GM12878 (cell line): ENCODE results near the gene MB. TPM values are rescaled to one million over a fixed set of nuclear protein-coding genes. Genes with fewer than 3 reads are reported as not detected.

Experiments
- ATAC-seq: fragments of 200-7000 bp; cut with Tn5 transposase; 3 replicates; pipeline ENCODE4 v1.9.1; 2020; ENCODE audit warnings: mild to moderate bottlenecking, moderate library complexity
- BruUV-seq: library from RNA; stranded (reverse); fragments of 400-500 nt; replicated peaks from 2 replicates; lab custom pipeline; 2021; lab: Mats Ljungman, UMichigan
- CTCF ChIA-PET: fragments of 300-600 bp; sonication (Branson Sonifier 250); formaldehyde crosslinking; extraction: SDS; loops from one replicate; lab custom pipeline; 2021; ENCODE audit warnings: inconsistent platforms; lab: Yijun Ruan, JAX
- POLR2A ChIA-PET: fragments of 350-600 bp; formaldehyde crosslinking; extraction: SDS; loops from one replicate; lab custom pipeline; 2021; ENCODE audit warnings: inconsistent platforms; lab: Charles Lee
- RAD21 ChIA-PET: fragments of 300-600 bp; sonication (Branson Sonifier 250); formaldehyde crosslinking; loops from one replicate; lab custom pipeline; 2023; ENCODE audit warnings: antibody characterized with exemption; ENCODE audit not compliant: unreplicated experiment; lab: Charles Lee
- SMC1A ChIA-PET: fragments of 300-600 bp; sonication (Branson Sonifier 250); formaldehyde crosslinking; loops from one replicate; lab custom pipeline; 2023; ENCODE audit not compliant: unreplicated experiment, uncharacterized antibody; lab: Charles Lee
- DNase-seq: peaks from one replicate; pipeline ENCODE4 v3.0.0-alpha.2; 2011; ENCODE audit warnings: low read depth, low spot score
- FAIRE-seq: peaks from 3 replicates; lab custom pipeline; 2011; peaks lifted over from hg19 to GRCh38; lab: Jason Lieb, UNC
- H2AFZ ChIP-seq: 2 replicates; pipeline ENCODE4 v1.6.0; 2011; ENCODE audit warnings: low read depth, low read length, control low read depth; ENCODE audit not compliant: control insufficient read depth
- H3K27ac ChIP-seq: 2 replicates; pipeline ENCODE4 v1.5.1; 2011; ENCODE audit warnings: control low read depth; ENCODE audit not compliant: control insufficient read depth, insufficient read depth
- H3K27me3 ChIP-seq, 2 experiments: replicated peaks in 1 of 2; 2 replicates each; pipeline versions ENCODE4 v1.6.0 to v1.6.1; 2011; ENCODE audit warnings: low read length in 1 of 2; ENCODE audit not compliant: control insufficient read depth in 2 of 2, insufficient read depth in 2 of 2
- H3K36me3 ChIP-seq, 2 experiments: 2 replicates each; pipeline ENCODE4 v1.5.1; 2011; ENCODE audit warnings: low read length in 1 of 2; ENCODE audit not compliant: control insufficient read depth in 2 of 2, insufficient read depth in 2 of 2
- H3K4me1 ChIP-seq: 2 replicates; pipeline ENCODE4 v1.6.1; 2011; ENCODE audit warnings: mild to moderate bottlenecking, low read length, moderate library complexity, mixed read lengths; ENCODE audit not compliant: control insufficient read depth, insufficient read depth
- H3K4me2 ChIP-seq: 2 replicates; pipeline ENCODE4 v1.6.0; 2011; ENCODE audit warnings: control low read depth; ENCODE audit not compliant: control insufficient read depth, insufficient read depth
- H3K4me3 ChIP-seq: fragments of 200-600 bp; sonication (generic); 2 replicates; pipeline ENCODE4 v1.5.1; 2016
- H3K79me2 ChIP-seq: 2 replicates; pipeline ENCODE4 v1.6.0; 2011; ENCODE audit warnings: low read length; ENCODE audit not compliant: control insufficient read depth, insufficient read depth
- H3K9ac ChIP-seq: 2 replicates; pipeline ENCODE4 v1.8.0; 2011; ENCODE audit warnings: low read length, control low read depth, mixed read lengths; ENCODE audit not compliant: control insufficient read depth, insufficient read depth
- H3K9me3 ChIP-seq: replicated peaks from 3 replicates; pipeline ENCODE4 v1.5.1; 2011; ENCODE audit warnings: mild to moderate bottlenecking, low read length; ENCODE audit not compliant: control insufficient read depth, insufficient read depth
- H4K20me1 ChIP-seq: 2 replicates; pipeline ENCODE4 v1.6.0; 2011; ENCODE audit not compliant: control insufficient read depth, insufficient read depth
- BCL3 ChIP-seq: IDR thresholded peaks from 2 replicates; pipeline ENCODE4 v1.6.1; 2011; ENCODE audit warnings: borderline replicate concordance, low read depth, mild to moderate bottlenecking, moderate library complexity, low read length; ENCODE audit not compliant: insufficient read depth, poor library complexity, severe bottlenecking
- CBX5 ChIP-seq: sonication (generic); IDR thresholded peaks from 2 replicates; pipeline ENCODE4 v1.6.1; 2016; ENCODE audit warnings: low read depth, moderate library complexity, mild to moderate bottlenecking, inconsistent platforms
- DPF2 ChIP-seq: fragments of 450-650 bp; IDR thresholded peaks from 2 replicates; pipeline ENCODE4 v1.6.1; 2017; ENCODE audit warnings: mild to moderate bottlenecking
- ETV6 ChIP-seq, 2 experiments: fragments of 450-650 bp in 1 of 2; IDR thresholded peaks in 1 of 2; conservative IDR thresholded peaks in 1 of 2; 2 replicates each; pipeline ENCODE4 v1.6.1; 2014; ENCODE audit warnings: antibody characterized with exemption in 1 of 2, borderline replicate concordance in 1 of 2, low read depth in 1 of 2, mild to moderate bottlenecking in 1 of 2, moderate library complexity in 1 of 2
- KDM1A ChIP-seq: fragments of 200-600 bp; sonication (generic); IDR thresholded peaks from 2 replicates; pipeline ENCODE4 v1.6.1; 2016; ENCODE audit warnings: borderline replicate concordance
- NFYB ChIP-seq: IDR thresholded peaks from 2 replicates; pipeline ENCODE4 v1.6.1; 2011; ENCODE audit warnings: low read depth, mild to moderate bottlenecking, low read length, improper control_type of control experiment, moderate library complexity; ENCODE audit not compliant: insufficient read depth
- NR2F1 ChIP-seq: fragments of 450-650 bp; conservative IDR thresholded peaks from 2 replicates; pipeline ENCODE4 v1.6.1; 2017; ENCODE audit warnings: mild to moderate bottlenecking
- POLR2AphosphoS5 ChIP-seq: IDR thresholded peaks from 2 replicates; pipeline ENCODE4 v1.6.1; 2011; ENCODE audit warnings: mild to moderate bottlenecking, low read length, inconsistent platforms
- RAD51 ChIP-seq: fragments of 450-650 bp; IDR thresholded peaks from 2 replicates; pipeline ENCODE4 v1.6.1; 2016; ENCODE audit warnings: moderate library complexity, mild to moderate bottlenecking, inconsistent platforms
- RELB ChIP-seq: fragments of 450-650 bp; IDR thresholded peaks from 2 replicates; pipeline ENCODE4 v1.6.1; 2017; ENCODE audit warnings: low read depth, mild to moderate bottlenecking, moderate library complexity
- RUNX3 ChIP-seq: IDR thresholded peaks from 2 replicates; pipeline ENCODE4 v1.6.1; 2012; ENCODE audit warnings: low read length, inconsistent platforms
- SUZ12 ChIP-seq: fragments of 200-600 bp; sonication (generic); IDR thresholded peaks from one replicate; pipeline ENCODE4 v1.6.1; 2018; ENCODE audit warnings: antibody characterized with exemption, mild to moderate bottlenecking; ENCODE audit not compliant: unreplicated experiment
- USF1 ChIP-seq: IDR thresholded peaks from 2 replicates; pipeline ENCODE4 v1.6.1; 2011; ENCODE audit warnings: borderline replicate concordance, low read depth, mild to moderate bottlenecking, moderate library complexity, mixed read lengths, low read length; ENCODE audit not compliant: insufficient read depth; ENCODE audit errors: extremely low read length
- USF2 ChIP-seq: IDR thresholded peaks from 2 replicates; pipeline ENCODE4 v1.6.1; 2011; ENCODE audit warnings: low read depth, low read length, improper control_type of control experiment, borderline replicate concordance
- ZNF207 ChIP-seq: fragments of 450-650 bp; IDR thresholded peaks from 2 replicates; pipeline ENCODE4 v1.6.1; 2014; ENCODE audit warnings: antibody characterized with exemption, mild to moderate bottlenecking, borderline replicate concordance
- WGBS: methylation state at CpG from one replicate; pipeline ENCODE4 v1.1.6; 2016; ENCODE audit warnings: low lambda C conversion rate; ENCODE audit not compliant: insufficient replicate concordance, insufficient coverage; ENCODE audit errors: missing lambda C conversion rate; 5-methylcytosine and 5-hydroxymethylcytosine counted together
- in situ Hi-C: fragments of 300-500 bp; cut with MboI; formaldehyde crosslinking; loops from 9 replicates; pipeline ENCODE4 v1.14.3; 2018; ENCODE audit warnings: mixed read lengths
- intact Hi-C: fragments of 100-400 bp; cut with micrococcal nuclease; formaldehyde crosslinking; loops from one replicate; pipeline ENCODE4 v1.14.2; 2022; ENCODE audit not compliant: unreplicated experiment
- polyA plus RNA-seq, 11 experiments: library from polyadenylated mRNA; depleted of rRNA in 4 of 11; unstranded in 6 of 11; stranded (reverse) in 5 of 11; fragments of >200 nt; fragmentation: Nextera tagmentation in 4 of 11; fragmentation: Illumina TruSeq in 1 of 11; extraction: Ambion mirVana in 4 of 11; extraction: Trizol in 1 of 11; gene quantifications; 1 replicate in 1 of 11; 2 replicates in 10 of 11; pipeline versions ENCODE4 v1.2.1 to v1.2.3, GENCODE V29; 2011 to 2016; ENCODE audit warnings: inconsistent platforms in 2 of 11, missing spikeins in 2 of 11, low read depth in 1 of 11
- total RNA-seq, 4 experiments: library from RNA; depleted of rRNA in 3 of 4; stranded (reverse); fragments of >200 nt in 3 of 4; fragmentation: Illumina TruSeq in 1 of 4; extraction: Trizol in 1 of 4; gene quantifications; 2 replicates each; pipeline versions ENCODE4 v1.2.1 to v1.2.3, GENCODE V29; 2013 to 2021

MB gene
- total and polyA plus RNA-seq, 10 of the 15 experiments (the other 5 are each of a cell fraction or from before 2014, with no cell fraction given) = 0.09 to 0.41 (median 0.23) TPM; not detected in 3

GRCh38 chr22:35634943-35635540, 17.9 kb upstream of the MB start:
- BruUV-seq = no TSS peak
- Histone ChIP-seq H3K4me3 (no peak overlapping the region), H3K9me3 (no peaks in the 10 kb centered on the region), H3K27ac (no peak overlapping the region), H2AFZ (peak overlapping the region; percentile 45; the same call in 1 of the 2 replicates), H3K4me2 (0 out of 2 replicates have a peak overlapping the region, but pooled peaks have one; percentile 22), H3K36me3 (no peaks in the 10 kb centered on the region), H3K9ac (no peak overlapping the region), H3K27me3 (no peaks in the 10 kb centered on the region), H3K4me1 (peaks cover 6% of the 10 kb centered on the region), H3K79me2 (no peaks in the 10 kb centered on the region), H4K20me1 (no peaks in the 10 kb centered on the region)
- SMC1A ChIA-PET = interaction anchor here (0.9 to 2.1 kb wide), 3 partner anchors 13 to 284 kb away, joined by 3 to 12 read pairs (median 3); partner anchors contain the start of gene APOL6
- CTCF ChIA-PET = interaction anchor here (1.1 to 1.8 kb wide), 2 partner anchors 14 to 15 kb away, joined by 4 to 5 read pairs; no protein-coding TSS in a partner anchor
- intact Hi-C loops = loop anchor here (5.0 kb wide), 1 partner anchor 107 kb away; no protein-coding TSS in a partner anchor
- POLR2A ChIA-PET = no interaction called here
- WGBS = 47% methylated on average over 3 of the region's 3 CpGs
- DNase-seq (no peak), ATAC-seq (peak; percentile 69), FAIRE-seq (peak; percentile 64)
- in situ Hi-C loops = no loop called here
- RAD21 ChIA-PET = interaction anchor here (0.7 to 2.5 kb wide), 2 partner anchors 13 to 43 kb away, joined by 3 to 10 read pairs; partner anchors contain the start of gene APOL6
- peak; percentile 73 for TF ChIP-seq NFYB
- no peak for TF ChIP-seq DPF2
- TF ChIP-seq USF1 = peak; percentile 78
- TF ChIP-seq SUZ12 = no peak
- no peak for TF ChIP-seq NR2F1
- no peak for TF ChIP-seq RELB
- no peak for TF ChIP-seq ETV6 (conservative IDR thresholded peaks at IDR 0.05 in 1 of 2, IDR thresholded peaks at IDR 0.05 in 1 of 2; ENCODE audit: borderline replicate concordance in 1 of 2, low read depth in 1 of 2)
- no peak for TF ChIP-seq CBX5
- TF ChIP-seq POLR2AphosphoS5 = no peak
- no peak for TF ChIP-seq RUNX3
- TF ChIP-seq KDM1A = no peak
- TF ChIP-seq USF2 = peak; percentile 62
- TF ChIP-seq ZNF207 = no peak
- TF ChIP-seq BCL3 = peak; percentile 22
- peak; percentile 40; the same call in 1 of the 2 replicates for TF ChIP-seq RAD51
